Smooth muscle cell (in vitro differentiated cells): ENCODE results near the gene WBP2. TPM values are rescaled to one million over a fixed set of nuclear protein-coding genes. Genes with fewer than 3 reads are reported as not detected.

Source experiments
- DNase-seq: peaks from one replicate; lab custom pipeline; 2025; ENCODE audit not compliant: unreplicated experiment; lab: John Stamatoyannopoulos, UW
- H2AFZ ChIP-seq: fragments of 200-600 bp; sonication (generic); 2 replicates; pipeline ENCODE4 v1.6.0; 2016; ENCODE audit warnings: antibody characterized with exemption, low read depth, mild to moderate bottlenecking
- H3F3A ChIP-seq: fragments of 200-600 bp; sonication (generic); 2 replicates; pipeline ENCODE4 v1.6.0; 2017; ENCODE audit warnings: antibody characterized with exemption, low read depth
- H3K27ac ChIP-seq: fragments of 200-600 bp; sonication (generic); 2 replicates; pipeline ENCODE4 v1.5.1; 2016; ENCODE audit warnings: low read depth, mild to moderate bottlenecking
- H3K27me3 ChIP-seq: fragments of 200-600 bp; sonication (generic); 2 replicates; pipeline ENCODE4 v1.6.1; 2016; ENCODE audit warnings: low read depth, mild to moderate bottlenecking
- H3K36me3 ChIP-seq: fragments of 200-600 bp; sonication (generic); 2 replicates; pipeline ENCODE4 v1.5.1; 2016; ENCODE audit warnings: low read depth
- H3K4me1 ChIP-seq: fragments of 200-600 bp; sonication (generic); 2 replicates; pipeline ENCODE4 v1.5.1; 2016; ENCODE audit warnings: low read depth
- H3K4me2 ChIP-seq: fragments of 200-600 bp; sonication (generic); 2 replicates; pipeline ENCODE4 v1.6.0; 2016; ENCODE audit warnings: mild to moderate bottlenecking
- H3K4me3 ChIP-seq: fragments of 200-600 bp; sonication (generic); 2 replicates; pipeline ENCODE4 v1.5.1; 2016; ENCODE audit warnings: mild to moderate bottlenecking
- H3K79me2 ChIP-seq: fragments of 200-600 bp; sonication (generic); 2 replicates; pipeline ENCODE4 v1.6.0; 2016; ENCODE audit warnings: low read depth, mild to moderate bottlenecking
- H3K9ac ChIP-seq: fragments of 200-600 bp; sonication (generic); 2 replicates; pipeline ENCODE4 v1.6.0; 2016; ENCODE audit warnings: low read depth
- H3K9me3 ChIP-seq: fragments of 200-600 bp; sonication (generic); replicated peaks from 2 replicates; pipeline ENCODE4 v1.5.1; 2016; ENCODE audit warnings: low read depth
- H4K20me1 ChIP-seq: fragments of 200-600 bp; sonication (generic); 2 replicates; pipeline ENCODE4 v1.6.0; 2016; ENCODE audit warnings: low read depth
- CTCF ChIP-seq: fragments of 200-600 bp; sonication (generic); IDR thresholded peaks from 2 replicates; pipeline ENCODE4 v1.5.1; 2017; ENCODE audit warnings: borderline replicate concordance, mild to moderate bottlenecking, antibody characterized with exemption; ENCODE audit not compliant: insufficient read depth, poor library complexity, severe bottlenecking
- WGBS: methylation state at CpG from one replicate; pipeline ENCODE4 v1.1.7; 2016; ENCODE audit warnings: low lambda C conversion rate; 5-methylcytosine and 5-hydroxymethylcytosine counted together
- polyA plus RNA-seq: library from polyadenylated mRNA; unstranded; fragments of >200 nt; fragmentation: Nextera tagmentation; extraction: Ambion mirVana; gene quantifications from 2 replicates; pipeline ENCODE4 v1.2.1, GENCODE V29; 2016
- total RNA-seq: library from RNA; depleted of rRNA; stranded (reverse); fragments of >200 nt; gene quantifications from 2 replicates; pipeline ENCODE4 v1.2.3, GENCODE V29; 2014

WBP2 gene
- total and polyA plus RNA-seq, 2 experiments from 2014 or later, result 26.4 to 91.4 TPM

- Histone ChIP-seq H3K4me3 (no peak overlapping the region), H4K20me1 (no peaks in the 10 kb centered on the region), H3K27ac (no peak overlapping the region), H3K9ac (no peak overlapping the region), H3K4me2 (no peak overlapping the region), H3K27me3 (no peaks in the 10 kb centered on the region), H3K4me1 (no peaks in the 10 kb centered on the region), H3K36me3 (no peaks in the 10 kb centered on the region), H3K9me3 (no peaks in the 10 kb centered on the region), H3K79me2 (no peaks in the 10 kb centered on the region), H3F3A (no peaks in the 10 kb centered on the region), H2AFZ (no peak overlapping the region)
- no peak for DNase-seq
- WGBS, result 95% methylated on average over 25 of the region's 25 CpGs
- no peak for TF ChIP-seq CTCF
Observed at GRCh38 chr17:75834279-75834920, 20.7 kb downstream of the WBP2 start.

- DNase-seq, result no peak
- Histone ChIP-seq H3K79me2 (no peaks in the 10 kb centered on the region), H3K9me3 (no peaks in the 10 kb centered on the region), H3K4me1 (no peaks in the 10 kb centered on the region), H3K27me3 (no peaks in the 10 kb centered on the region), H2AFZ (no peak overlapping the region), H3K9ac (no peak overlapping the region), H3K27ac (no peak overlapping the region), H3K4me2 (no peak overlapping the region), H3K4me3 (no peak overlapping the region), H3F3A (no peaks in the 10 kb centered on the region), H4K20me1 (no peaks in the 10 kb centered on the region), H3K36me3 (no peaks in the 10 kb centered on the region)
- 45% methylated on average over 14 of the region's 20 CpGs for WGBS
- no peak for TF ChIP-seq CTCF
Observed at GRCh38 chr17:75832652-75833400, 22.3 kb downstream of the WBP2 start.

GRCh38 chr17:75832164-75832651 lies 22.9 kb downstream of the WBP2 start:
- Histone ChIP-seq H2AFZ (no peak overlapping the region), H3K4me2 (no peak overlapping the region), H3K36me3 (no peaks in the 10 kb centered on the region), H3F3A (no peaks in the 10 kb centered on the region), H3K27ac (no peak overlapping the region), H3K79me2 (no peaks in the 10 kb centered on the region), H3K9ac (no peak overlapping the region), H3K9me3 (no peaks in the 10 kb centered on the region), H3K4me1 (no peaks in the 10 kb centered on the region), H3K4me3 (no peak overlapping the region), H4K20me1 (no peaks in the 10 kb centered on the region), H3K27me3 (no peaks in the 10 kb centered on the region)
- TF ChIP-seq CTCF, result no peak
- no peak for DNase-seq
- WGBS, result 69% methylated on average over 10 of the region's 10 CpGs
